GM12878 (cell line): ENCODE data around the gene SRA1. TPM values are rescaled to one million over a fixed set of nuclear protein-coding genes. Genes with fewer than 3 reads are reported as not detected.
A peak's percentile ranks its signal among the peaks of the same experiment; 100 is the strongest.

Source experiments
- ATAC-seq: fragments of 200-7000 bp; cut with Tn5 transposase; 3 replicates; pipeline ENCODE4 v1.9.1; 2020; ENCODE audit warnings: mild to moderate bottlenecking, moderate library complexity
- BruUV-seq: library from RNA; stranded (reverse); fragments of 400-500 nt; replicated peaks from 2 replicates; lab custom pipeline; 2021; lab: Mats Ljungman, UMichigan
- CTCF ChIA-PET: fragments of 300-600 bp; sonication (Branson Sonifier 250); formaldehyde crosslinking; extraction: SDS; loops from one replicate; lab custom pipeline; 2021; ENCODE audit warnings: inconsistent platforms; lab: Yijun Ruan, JAX
- POLR2A ChIA-PET: fragments of 350-600 bp; formaldehyde crosslinking; extraction: SDS; loops from one replicate; lab custom pipeline; 2021; ENCODE audit warnings: inconsistent platforms; lab: Charles Lee
- RAD21 ChIA-PET: fragments of 300-600 bp; sonication (Branson Sonifier 250); formaldehyde crosslinking; loops from one replicate; lab custom pipeline; 2023; ENCODE audit warnings: antibody characterized with exemption; ENCODE audit not compliant: unreplicated experiment; lab: Charles Lee
- SMC1A ChIA-PET: fragments of 300-600 bp; sonication (Branson Sonifier 250); formaldehyde crosslinking; loops from one replicate; lab custom pipeline; 2023; ENCODE audit not compliant: unreplicated experiment, uncharacterized antibody; lab: Charles Lee
- DNase-seq: peaks from one replicate; pipeline ENCODE4 v3.0.0-alpha.2; 2011; ENCODE audit warnings: low read depth, low spot score
- FAIRE-seq: peaks from 3 replicates; lab custom pipeline; 2011; peaks lifted over from hg19 to GRCh38; lab: Jason Lieb, UNC
- H2AFZ ChIP-seq: 2 replicates; pipeline ENCODE4 v1.6.0; 2011; ENCODE audit warnings: low read depth, low read length, control low read depth; ENCODE audit not compliant: control insufficient read depth
- H3K27ac ChIP-seq: 2 replicates; pipeline ENCODE4 v1.5.1; 2011; ENCODE audit warnings: control low read depth; ENCODE audit not compliant: control insufficient read depth, insufficient read depth
- H3K27me3 ChIP-seq, 2 experiments: replicated peaks in 1 of 2; 2 replicates each; pipeline versions ENCODE4 v1.6.0 to v1.6.1; 2011; ENCODE audit warnings: low read length in 1 of 2; ENCODE audit not compliant: control insufficient read depth in 2 of 2, insufficient read depth in 2 of 2
- H3K36me3 ChIP-seq, 2 experiments: 2 replicates each; pipeline ENCODE4 v1.5.1; 2011; ENCODE audit warnings: low read length in 1 of 2; ENCODE audit not compliant: control insufficient read depth in 2 of 2, insufficient read depth in 2 of 2
- H3K4me1 ChIP-seq: 2 replicates; pipeline ENCODE4 v1.6.1; 2011; ENCODE audit warnings: mild to moderate bottlenecking, low read length, moderate library complexity, mixed read lengths; ENCODE audit not compliant: control insufficient read depth, insufficient read depth
- H3K4me2 ChIP-seq: 2 replicates; pipeline ENCODE4 v1.6.0; 2011; ENCODE audit warnings: control low read depth; ENCODE audit not compliant: control insufficient read depth, insufficient read depth
- H3K4me3 ChIP-seq: fragments of 200-600 bp; sonication (generic); 2 replicates; pipeline ENCODE4 v1.5.1; 2016
- H3K79me2 ChIP-seq: 2 replicates; pipeline ENCODE4 v1.6.0; 2011; ENCODE audit warnings: low read length; ENCODE audit not compliant: control insufficient read depth, insufficient read depth
- H3K9ac ChIP-seq: 2 replicates; pipeline ENCODE4 v1.8.0; 2011; ENCODE audit warnings: low read length, control low read depth, mixed read lengths; ENCODE audit not compliant: control insufficient read depth, insufficient read depth
- H3K9me3 ChIP-seq: replicated peaks from 3 replicates; pipeline ENCODE4 v1.5.1; 2011; ENCODE audit warnings: mild to moderate bottlenecking, low read length; ENCODE audit not compliant: control insufficient read depth, insufficient read depth
- H4K20me1 ChIP-seq: 2 replicates; pipeline ENCODE4 v1.6.0; 2011; ENCODE audit not compliant: control insufficient read depth, insufficient read depth
- CHD4 ChIP-seq: fragments of 200-600 bp; sonication (generic); IDR thresholded peaks from 2 replicates; pipeline ENCODE4 v1.6.1; 2016; ENCODE audit warnings: mild to moderate bottlenecking
- EZH2 ChIP-seq: IDR thresholded peaks from 2 replicates; pipeline ENCODE4 v1.6.1; 2012; ENCODE audit warnings: low read depth, mild to moderate bottlenecking, control low read depth, inconsistent platforms, low read length, borderline replicate concordance; ENCODE audit not compliant: control insufficient read depth
- KAT2A ChIP-seq: conservative IDR thresholded peaks from 2 replicates; pipeline ENCODE4 v1.6.1; 2011; ENCODE audit warnings: low read depth, low read length; ENCODE audit not compliant: control insufficient read depth
- MAX ChIP-seq: IDR thresholded peaks from 2 replicates; pipeline ENCODE4 v1.6.1; 2012; ENCODE audit warnings: low read depth, low read length, improper control_type of control experiment
- MXI1 ChIP-seq: fragments of 150-350 bp; IDR thresholded peaks from 2 replicates; pipeline ENCODE4 v1.6.1; 2011; ENCODE audit warnings: low read depth, mild to moderate bottlenecking, inconsistent platforms, low read length, improper control_type of control experiment
- MYC ChIP-seq: IDR thresholded peaks from 2 replicates; pipeline ENCODE4 v1.6.1; 2011; ENCODE audit warnings: mild to moderate bottlenecking, low read length, moderate library complexity, inconsistent platforms; ENCODE audit not compliant: insufficient read depth, insufficient replicate concordance, insufficient read length, severe bottlenecking
- NBN ChIP-seq: fragments of 450-650 bp; IDR thresholded peaks from 2 replicates; pipeline ENCODE4 v1.6.1; 2016
- POLR2A ChIP-seq: IDR thresholded peaks from 2 replicates; pipeline ENCODE4 v1.6.1; 2011; ENCODE audit warnings: low read depth, mild to moderate bottlenecking, low read length
- SREBF1 ChIP-seq: IDR thresholded peaks from 2 replicates; pipeline ENCODE4 v1.6.1; 2012; ENCODE audit warnings: mild to moderate bottlenecking, low read length
- STAT1 ChIP-seq: fragments of 450-650 bp; conservative IDR thresholded peaks from 2 replicates; pipeline ENCODE4 v1.6.1; 2014; ENCODE audit warnings: antibody characterized with exemption, mild to moderate bottlenecking
- TCF12 ChIP-seq: IDR thresholded peaks from 2 replicates; pipeline ENCODE4 v1.6.1; 2011; ENCODE audit warnings: low read depth, mild to moderate bottlenecking, low read length
- YBX1 ChIP-seq: fragments of 450-650 bp; IDR thresholded peaks from 2 replicates; pipeline ENCODE4 v1.6.1; 2016; ENCODE audit warnings: antibody characterized with exemption
- ZNF384 ChIP-seq: IDR thresholded peaks from 2 replicates; pipeline ENCODE4 v1.6.1; 2012; ENCODE audit warnings: low read depth, mild to moderate bottlenecking, low read length, improper control_type of control experiment, borderline replicate concordance
- WGBS: methylation state at CpG from one replicate; pipeline ENCODE4 v1.1.6; 2016; ENCODE audit warnings: low lambda C conversion rate; ENCODE audit not compliant: insufficient replicate concordance, insufficient coverage; ENCODE audit errors: missing lambda C conversion rate; 5-methylcytosine and 5-hydroxymethylcytosine counted together
- in situ Hi-C: fragments of 300-500 bp; cut with MboI; formaldehyde crosslinking; loops from 9 replicates; pipeline ENCODE4 v1.14.3; 2018; ENCODE audit warnings: mixed read lengths
- intact Hi-C: fragments of 100-400 bp; cut with micrococcal nuclease; formaldehyde crosslinking; loops from one replicate; pipeline ENCODE4 v1.14.2; 2022; ENCODE audit not compliant: unreplicated experiment
- polyA plus RNA-seq, 11 experiments: library from polyadenylated mRNA; depleted of rRNA in 4 of 11; unstranded in 6 of 11; stranded (reverse) in 5 of 11; fragments of >200 nt; fragmentation: Nextera tagmentation in 4 of 11; fragmentation: Illumina TruSeq in 1 of 11; extraction: Ambion mirVana in 4 of 11; extraction: Trizol in 1 of 11; gene quantifications; 1 replicate in 1 of 11; 2 replicates in 10 of 11; pipeline versions ENCODE4 v1.2.1 to v1.2.3, GENCODE V29; 2011 to 2016; ENCODE audit warnings: inconsistent platforms in 2 of 11, missing spikeins in 2 of 11, low read depth in 1 of 11
- total RNA-seq, 4 experiments: library from RNA; depleted of rRNA in 3 of 4; stranded (reverse); fragments of >200 nt in 3 of 4; fragmentation: Illumina TruSeq in 1 of 4; extraction: Trizol in 1 of 4; gene quantifications; 2 replicates each; pipeline versions ENCODE4 v1.2.1 to v1.2.3, GENCODE V29; 2013 to 2021
- TF ChIP-seq, protein P1 (sequence below): fragments of 450-650 bp; IDR thresholded peaks from 2 replicates; pipeline ENCODE4 v1.6.1; 2017; ENCODE audit warnings: mild to moderate bottlenecking, low read depth, inconsistent platforms; ENCODE audit not compliant: poor library complexity, severe bottlenecking

Gene SRA1
- total and polyA plus RNA-seq, 10 of the 15 experiments (the other 5 are each of a cell fraction or from before 2014, with no cell fraction given), result 35.3 to 127 (median 56.1) TPM

DNA sequence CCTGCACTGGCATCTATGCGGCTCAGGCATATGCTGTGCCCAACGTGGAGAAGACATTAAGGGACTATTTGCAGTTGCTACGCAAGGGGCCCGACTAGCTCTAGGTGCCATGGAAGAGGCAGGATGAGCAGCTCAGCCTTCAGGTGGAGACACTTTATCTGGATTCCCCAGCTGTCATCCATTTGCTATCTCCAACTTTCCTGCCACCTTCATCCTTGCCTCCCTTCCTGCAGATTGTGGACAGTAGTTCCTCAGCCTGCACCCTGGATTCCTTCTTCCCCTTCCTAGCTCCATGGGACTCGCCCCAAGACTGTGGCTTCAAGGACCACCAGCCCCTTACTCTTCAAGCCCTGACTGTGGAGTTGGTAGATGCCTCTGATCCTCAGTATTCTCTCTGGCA, 9.4 kb upstream of the SRA1 start:
- H3K27me3 ChIP-seq, result no peaks in the 10 kb centered on the region
- H2AFZ ChIP-seq, result no peak overlapping the region
- ChIA-PET RAD21 (interaction anchor here (0.8 kb wide), 1 partner anchor 9 kb away, joined by 3 read pairs; the partner anchor contains the start of gene SRA1), POLR2A (interaction anchor here (2.3 kb wide), 1 partner anchor 19 kb away, joined by 6 read pairs; the partner anchor contains the start of gene EIF4EBP3), SMC1A (interaction anchor here (0.7 to 1.5 kb wide), 4 partner anchors 9 to 72 kb away, joined by 3 to 7 read pairs (median 4); partner anchors contain the start of genes EIF4EBP3 and SRA1), CTCF (interaction anchor here (1.1 kb wide), 1 partner anchor 9 kb away, joined by 3 read pairs; no protein-coding TSS in a partner anchor)
- no TSS peak for BruUV-seq
- WGBS, result 87% methylated on average over 5 of the region's 5 CpGs
- peaks cover 6 to 8% of the 10 kb centered on the region in 2 experiments; a peak in 3 of 4 replicates for H3K36me3 ChIP-seq
- DNase-seq (no peak), ATAC-seq (no peak), FAIRE-seq (no peak)
- no peak overlapping the region for H3K9ac ChIP-seq
- intact Hi-C loops (no loop called here), in situ Hi-C loops (no loop called here)
- no peaks in the 10 kb centered on the region for H4K20me1 ChIP-seq
- no peaks in the 10 kb centered on the region for H3K9me3 ChIP-seq
- H3K79me2 ChIP-seq, result peaks cover 45% of the 10 kb centered on the region
- H3K4me2 ChIP-seq, result peak overlapping the region; percentile 95
- TF ChIP-seq CHD4 (no peak), YBX1 (no peak), NBN (no peak), ZNF384 (no peak), MAX (no peak), SREBF1 (no peak), EZH2 (no peak), KAT2A (no peak), MXI1 (no peak), POLR2A (no peak), MYC (no peak), STAT1 (no peak), TCF12 (no peak)
- TF ChIP-seq, protein P1, sequence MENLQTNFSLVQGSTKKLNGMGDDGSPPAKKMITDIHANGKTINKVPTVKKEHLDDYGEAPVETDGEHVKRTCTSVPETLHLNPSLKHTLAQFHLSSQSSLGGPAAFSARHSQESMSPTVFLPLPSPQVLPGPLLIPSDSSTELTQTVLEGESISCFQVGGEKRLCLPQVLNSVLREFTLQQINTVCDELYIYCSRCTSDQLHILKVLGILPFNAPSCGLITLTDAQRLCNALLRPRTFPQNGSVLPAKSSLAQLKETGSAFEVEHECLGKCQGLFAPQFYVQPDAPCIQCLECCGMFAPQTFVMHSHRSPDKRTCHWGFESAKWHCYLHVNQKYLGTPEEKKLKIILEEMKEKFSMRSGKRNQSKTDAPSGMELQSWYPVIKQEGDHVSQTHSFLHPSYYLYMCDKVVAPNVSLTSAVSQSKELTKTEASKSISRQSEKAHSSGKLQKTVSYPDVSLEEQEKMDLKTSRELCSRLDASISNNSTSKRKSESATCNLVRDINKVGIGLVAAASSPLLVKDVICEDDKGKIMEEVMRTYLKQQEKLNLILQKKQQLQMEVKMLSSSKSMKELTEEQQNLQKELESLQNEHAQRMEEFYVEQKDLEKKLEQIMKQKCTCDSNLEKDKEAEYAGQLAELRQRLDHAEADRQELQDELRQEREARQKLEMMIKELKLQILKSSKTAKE, result no peak
- peak overlapping the region; percentile 89; the same call in 1 of the 2 replicates for H3K4me3 ChIP-seq
- peaks cover 46% of the 10 kb centered on the region for H3K4me1 ChIP-seq
- no peak overlapping the region for H3K27ac ChIP-seq
